A549 (cell line): ENCODE measurements around the gene KPNA6.

Experiments
- BHLHE40 ChIP-seq: IDR thresholded peaks from 2 replicates; pipeline ENCODE4 v1.6.1; 2012; ENCODE audit warnings: low read depth, low read length, inconsistent platforms
- CTCF ChIP-seq: fragments of >200 bp; sonication (Bioruptor Twin); formaldehyde crosslinking; IDR thresholded peaks from 3 replicates; pipeline ENCODE4 v1.5.1; 2016
- EP300 ChIP-seq, 2 experiments: fragments of >200 bp; sonication (Bioruptor Twin); formaldehyde crosslinking; IDR thresholded peaks; 2 replicates in 1 of 2; 3 replicates in 1 of 2; pipeline ENCODE4 v1.6.1; 2016 to 2017
- JUN ChIP-seq, 2 experiments: fragments of >200 bp; sonication (Bioruptor Twin); formaldehyde crosslinking; IDR thresholded peaks; 2 replicates in 1 of 2; 3 replicates in 1 of 2; pipeline ENCODE4 v1.6.1; 2016 to 2017
- POLR2A ChIP-seq: IDR thresholded peaks from 2 replicates; pipeline ENCODE4 v1.6.1; 2012; ENCODE audit warnings: mild to moderate bottlenecking, low read length
- RAD21 ChIP-seq, 2 experiments: fragments of >200 bp in 1 of 2; sonication (Bioruptor Twin) in 1 of 2; formaldehyde crosslinking in 1 of 2; IDR thresholded peaks in 1 of 2; conservative IDR thresholded peaks in 1 of 2; 2 replicates in 1 of 2; 3 replicates in 1 of 2; pipeline ENCODE4 v1.6.1; 2012 to 2018; ENCODE audit warnings: inconsistent platforms in 1 of 2
- RCOR1 ChIP-seq: fragments of 150-350 bp; IDR thresholded peaks from 2 replicates; pipeline ENCODE4 v1.6.1; 2014; ENCODE audit warnings: antibody characterized with exemption, low read length, low read depth
- RFX5 ChIP-seq: fragments of 450-650 bp; IDR thresholded peaks from 2 replicates; pipeline ENCODE4 v1.7.1; 2014; ENCODE audit warnings: antibody characterized with exemption, mild to moderate bottlenecking, moderate library complexity
- SMC3 ChIP-seq: fragments of >200 bp; sonication (Bioruptor Twin); formaldehyde crosslinking; IDR thresholded peaks from 3 replicates; pipeline ENCODE4 v1.6.1; 2018; ENCODE audit warnings: inconsistent platforms
- USF2 ChIP-seq: fragments of 450-650 bp; IDR thresholded peaks from 2 replicates; pipeline ENCODE4 v1.6.1; 2014; ENCODE audit warnings: antibody characterized with exemption

DNA sequence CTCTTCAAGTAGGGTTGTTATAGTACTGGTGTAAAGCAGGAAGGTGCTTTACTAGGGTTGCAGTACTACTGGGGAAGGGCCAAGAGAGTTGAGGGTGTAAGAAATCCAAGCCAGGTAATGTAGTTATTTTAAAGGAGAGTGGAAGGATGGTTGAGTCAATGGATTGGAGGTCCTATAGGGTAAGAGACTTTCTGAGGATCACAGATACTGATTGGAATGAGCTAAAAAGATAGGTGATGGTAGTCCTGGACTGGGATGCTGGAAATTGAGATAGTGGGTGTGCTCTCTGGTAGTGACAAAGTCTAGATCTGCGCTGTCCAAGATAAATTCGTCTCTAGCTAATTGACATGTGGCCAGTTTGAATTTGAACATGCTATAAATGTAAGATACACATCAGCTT lies 78.6 kb downstream of the KPNA6 start:
- no peak for TF ChIP-seq CTCF
- no peak for TF ChIP-seq RFX5
- no peak for TF ChIP-seq POLR2A
- no peak for TF ChIP-seq RCOR1
- TF ChIP-seq EP300 (IDR thresholded peaks at IDR 0.05) = no peak
- no peak for TF ChIP-seq JUN (IDR thresholded peaks at IDR 0.05)
- no peak for TF ChIP-seq USF2
- TF ChIP-seq RAD21 (conservative IDR thresholded peaks at IDR 0.05 in 1 of 2, IDR thresholded peaks at IDR 0.05 in 1 of 2) = no peak
- TF ChIP-seq SMC3 = no peak
- TF ChIP-seq BHLHE40 = no peak
